Measurements from ENCODE around the gene CNOT6.

Gene CNOT6

GRCh38 chr5:180568914-180569313, 74.7 kb downstream of the CNOT6 start:
- Histone ChIP-seq H2AFZ (ENCODE audit: low read depth, low read length) (no peak overlapping the region), H4K20me1 (ENCODE audit: insufficient read depth, low read length) (no peaks in the 10 kb centered on the region), H3K79me2 (ENCODE audit: low read length) (no peaks in the 10 kb centered on the region), H3K4me1 (ENCODE audit: low read length) (no peaks in the 10 kb centered on the region), H3K9me3 (ENCODE audit: insufficient read depth, low read length) (no peaks in the 10 kb centered on the region), H3K27ac (ENCODE audit: low read length) (no peak overlapping the region), H3K36me3 (replicated peaks; ENCODE audit: low read depth, low read length) (peaks cover 43% of the 10 kb centered on the region), H3K4me3 (ENCODE audit: low read length) (no peak overlapping the region), H3K9ac (ENCODE audit: low read length) (no peak overlapping the region), H3K27me3 (ENCODE audit: low read depth, low read length) (no peaks in the 10 kb centered on the region), H3K4me2 (ENCODE audit: low read length) (no peak overlapping the region)
- TF ChIP-seq, protein P1, sequence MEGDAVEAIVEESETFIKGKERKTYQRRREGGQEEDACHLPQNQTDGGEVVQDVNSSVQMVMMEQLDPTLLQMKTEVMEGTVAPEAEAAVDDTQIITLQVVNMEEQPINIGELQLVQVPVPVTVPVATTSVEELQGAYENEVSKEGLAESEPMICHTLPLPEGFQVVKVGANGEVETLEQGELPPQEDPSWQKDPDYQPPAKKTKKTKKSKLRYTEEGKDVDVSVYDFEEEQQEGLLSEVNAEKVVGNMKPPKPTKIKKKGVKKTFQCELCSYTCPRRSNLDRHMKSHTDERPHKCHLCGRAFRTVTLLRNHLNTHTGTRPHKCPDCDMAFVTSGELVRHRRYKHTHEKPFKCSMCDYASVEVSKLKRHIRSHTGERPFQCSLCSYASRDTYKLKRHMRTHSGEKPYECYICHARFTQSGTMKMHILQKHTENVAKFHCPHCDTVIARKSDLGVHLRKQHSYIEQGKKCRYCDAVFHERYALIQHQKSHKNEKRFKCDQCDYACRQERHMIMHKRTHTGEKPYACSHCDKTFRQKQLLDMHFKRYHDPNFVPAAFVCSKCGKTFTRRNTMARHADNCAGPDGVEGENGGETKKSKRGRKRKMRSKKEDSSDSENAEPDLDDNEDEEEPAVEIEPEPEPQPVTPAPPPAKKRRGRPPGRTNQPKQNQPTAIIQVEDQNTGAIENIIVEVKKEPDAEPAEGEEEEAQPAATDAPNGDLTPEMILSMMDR (IDR thresholded peaks at IDR 0.05; ENCODE audit: low read depth, low read length), result no peak
- no peak for TF ChIP-seq EZH2phosphoT487 (IDR thresholded peaks at IDR 0.05; ENCODE audit: low read depth)

GRCh38 chr5:180575571-180575970, 81.4 kb downstream of the CNOT6 start:
- Histone ChIP-seq H4K20me1 (ENCODE audit: insufficient read depth, low read length) (no peaks in the 10 kb centered on the region), H3K27ac (ENCODE audit: low read length) (no peak overlapping the region), H3K4me3 (ENCODE audit: low read length) (no peak overlapping the region), H3K4me1 (ENCODE audit: low read length) (no peaks in the 10 kb centered on the region), H3K36me3 (replicated peaks; ENCODE audit: low read depth, low read length) (peaks cover 18% of the 10 kb centered on the region), H3K79me2 (ENCODE audit: low read length) (no peaks in the 10 kb centered on the region), H3K4me2 (ENCODE audit: low read length) (no peak overlapping the region), H3K9ac (ENCODE audit: low read length) (no peak overlapping the region), H3K9me3 (ENCODE audit: insufficient read depth, low read length) (no peaks in the 10 kb centered on the region), H2AFZ (ENCODE audit: low read depth, low read length) (no peak overlapping the region), H3K27me3 (ENCODE audit: low read depth, low read length) (no peaks in the 10 kb centered on the region)
- TF ChIP-seq EZH2phosphoT487 (IDR thresholded peaks at IDR 0.05; ENCODE audit: low read depth), result no peak
- TF ChIP-seq, protein P1 (IDR thresholded peaks at IDR 0.05; ENCODE audit: low read depth, low read length), result no peak

- Histone ChIP-seq H3K4me2 (ENCODE audit: low read length) (no peak overlapping the region), H3K27me3 (ENCODE audit: low read depth, low read length) (no peaks in the 10 kb centered on the region), H3K36me3 (replicated peaks; ENCODE audit: low read depth, low read length) (peaks cover 12% of the 10 kb centered on the region), H3K79me2 (ENCODE audit: low read length) (no peaks in the 10 kb centered on the region), H2AFZ (ENCODE audit: low read depth, low read length) (no peak overlapping the region), H3K4me3 (ENCODE audit: low read length) (no peak overlapping the region), H3K27ac (ENCODE audit: low read length) (no peak overlapping the region), H3K4me1 (ENCODE audit: low read length) (no peaks in the 10 kb centered on the region), H3K9ac (ENCODE audit: low read length) (no peak overlapping the region), H4K20me1 (ENCODE audit: insufficient read depth, low read length) (no peaks in the 10 kb centered on the region), H3K9me3 (ENCODE audit: insufficient read depth, low read length) (no peaks in the 10 kb centered on the region)
- TF ChIP-seq, protein P1 (IDR thresholded peaks at IDR 0.05; ENCODE audit: low read depth, low read length), result no peak
- no peak for TF ChIP-seq EZH2phosphoT487 (IDR thresholded peaks at IDR 0.05; ENCODE audit: low read depth)
Measured at GRCh38 chr5:180580681-180581080, 86.5 kb downstream of the CNOT6 start.

- Histone ChIP-seq H3K36me3 (replicated peaks; ENCODE audit: low read depth, low read length) (no peaks in the 10 kb centered on the region), H3K27ac (ENCODE audit: low read length) (no peak overlapping the region)
- TF ChIP-seq, protein P1 (IDR thresholded peaks at IDR 0.05; ENCODE audit: low read depth, low read length), result no peak
- TF ChIP-seq EZH2phosphoT487 (IDR thresholded peaks at IDR 0.05; ENCODE audit: low read depth), result no peak
Measured at GRCh38 chr5:180583738-180584137, 89.6 kb downstream of the CNOT6 start.

More at GRCh38 chr5:180583738-180584137, 89.6 kb downstream of the CNOT6 start:
- Histone ChIP-seq H3K4me3 (ENCODE audit: low read length) (no peak overlapping the region), H2AFZ (ENCODE audit: low read depth, low read length) (no peak overlapping the region), H3K4me2 (ENCODE audit: low read length) (no peak overlapping the region), H3K79me2 (ENCODE audit: low read length) (no peaks in the 10 kb centered on the region), H3K9ac (ENCODE audit: low read length) (no peak overlapping the region), H3K27me3 (ENCODE audit: low read depth, low read length) (no peaks in the 10 kb centered on the region), H4K20me1 (ENCODE audit: insufficient read depth, low read length) (no peaks in the 10 kb centered on the region), H3K4me1 (ENCODE audit: low read length) (no peaks in the 10 kb centered on the region), H3K9me3 (ENCODE audit: insufficient read depth, low read length) (no peaks in the 10 kb centered on the region)
